ENCODE results near the gene C19orf18. TPM values are rescaled to one million over a fixed set of nuclear protein-coding genes. Genes with fewer than 3 reads are reported as not detected.

C19orf18 gene
- total and polyA plus RNA-seq, 2 donors (not counting 3 experiments of a cell fraction or from before 2014, with no cell fraction given): 0.08 to 0.64 TPM

DNA sequence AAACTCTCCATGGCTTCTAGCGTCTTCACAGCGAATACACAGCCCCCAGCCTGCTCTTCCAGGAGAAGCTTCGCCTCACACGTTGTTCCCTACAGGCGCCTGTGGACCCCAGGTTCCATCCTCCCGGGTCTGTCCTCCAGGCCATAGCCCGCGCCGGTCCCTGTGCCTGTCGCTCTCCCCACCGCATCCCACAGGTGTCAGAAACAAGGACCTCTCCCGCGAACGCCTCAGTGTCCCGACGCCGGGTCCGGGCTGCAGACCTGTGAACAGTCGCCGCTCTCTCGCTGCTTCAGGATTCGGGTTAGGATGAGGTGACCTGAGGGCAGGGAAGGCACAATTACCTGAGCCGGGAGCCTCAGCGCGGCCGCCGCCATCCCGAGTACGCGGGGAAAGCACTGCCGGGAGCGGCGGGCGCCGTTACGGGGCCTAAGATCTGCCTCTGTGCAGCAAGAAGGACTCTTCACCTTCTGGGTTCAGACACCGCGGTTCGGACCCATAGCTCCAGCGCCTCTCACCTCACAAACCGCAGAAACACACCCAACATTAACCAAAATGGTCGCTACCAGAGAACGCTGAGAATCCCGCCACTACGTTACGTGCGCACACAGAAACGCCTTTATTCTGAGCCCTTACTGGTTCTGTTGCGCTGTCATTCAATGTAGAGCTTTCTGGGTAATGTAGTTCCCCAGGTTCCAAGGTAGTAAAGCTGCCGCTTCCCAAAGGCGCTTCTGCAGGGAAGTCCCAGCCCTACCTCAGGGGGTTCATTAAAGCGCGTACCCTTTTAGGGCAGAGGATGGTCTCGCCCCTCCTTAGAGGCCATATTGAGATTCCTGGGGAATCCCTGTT is 39.3 kb downstream of the C19orf18 start, which contains the start of gene ZNF418:
ZNF418 (minus strand) TSS at position 583 of the 846 bp plus-strand sequence. CDS start 1,580 bp downstream, outside the sequence.
- CTCF ChIA-PET: interaction anchor here (1.4 to 1.9 kb wide), 2 partner anchors 18 to 67 kb away, joined by 3 to 6 read pairs; partner anchors contain the start of genes ZNF417 and ZNF606
- DNase-seq (ENCODE audit: low read depth, low spot score) (peak; percentile 76), FAIRE-seq (peak; percentile 95)
- H3K9me3 ChIP-seq (replicated peaks; ENCODE audit: control insufficient read depth, insufficient read depth, low read length): peaks cover under 1% of the 10 kb centered on the region
- H3K9ac ChIP-seq (replicated peaks; ENCODE audit: extremely low read depth, insufficient read depth, low read length): no peak within 1 kb of the TSS
- H3K36me3 ChIP-seq (ENCODE audit: control insufficient read depth in 2 of 2, extremely low read depth in 1 of 2, insufficient read depth in 2 of 2, low read length in 2 of 2): no peaks in the 10 kb centered on the region
- H3K27me3 ChIP-seq (ENCODE audit: control insufficient read depth in 2 of 2, insufficient read depth in 2 of 2, low read length in 2 of 2): no peaks in the 10 kb centered on the region
- H2AFZ ChIP-seq (ENCODE audit: low read depth, low read length): peak within 1 kb of the TSS; percentile 71
- H3K27ac ChIP-seq (ENCODE audit: insufficient read depth, low read depth, low read length): no peak within 1 kb of the TSS
- H3K9me1 ChIP-seq (replicated peaks; ENCODE audit: control insufficient read depth, extremely low read depth, insufficient read depth, low read length): no peaks in the 10 kb centered on the region
- POLR2A ChIA-PET: no interaction called here
- TF ChIP-seq, protein P1, sequence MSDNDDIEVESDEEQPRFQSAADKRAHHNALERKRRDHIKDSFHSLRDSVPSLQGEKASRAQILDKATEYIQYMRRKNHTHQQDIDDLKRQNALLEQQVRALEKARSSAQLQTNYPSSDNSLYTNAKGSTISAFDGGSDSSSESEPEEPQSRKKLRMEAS (IDR thresholded peaks at IDR 0.05; ENCODE audit: insufficient read depth, insufficient read length): no peak
- TF ChIP-seq EZH2 (IDR thresholded peaks at IDR 0.05; ENCODE audit: borderline replicate concordance, low read depth, low read length, severe bottlenecking) (no peak), MYC (IDR thresholded peaks at IDR 0.05; ENCODE audit: low read depth, low read length) (no peak), JUN (IDR thresholded peaks at IDR 0.05; ENCODE audit: borderline replicate concordance, insufficient read depth, insufficient read length, low read depth) (no peak), POLR2AphosphoS5 (IDR thresholded peaks at IDR 0.05; ENCODE audit: insufficient read depth, low read depth, low read length) (no peak), FOS (IDR thresholded peaks at IDR 0.05; ENCODE audit: borderline replicate concordance, insufficient read depth, low read length) (no peak), POLR2A (IDR thresholded peaks at IDR 0.05; ENCODE audit: low read depth, low read length) (no peak), GATA2 (IDR thresholded peaks at IDR 0.05; ENCODE audit: insufficient read depth, insufficient read length, low read depth, low read length) (no peak)
- TF ChIP-seq, protein P2, sequence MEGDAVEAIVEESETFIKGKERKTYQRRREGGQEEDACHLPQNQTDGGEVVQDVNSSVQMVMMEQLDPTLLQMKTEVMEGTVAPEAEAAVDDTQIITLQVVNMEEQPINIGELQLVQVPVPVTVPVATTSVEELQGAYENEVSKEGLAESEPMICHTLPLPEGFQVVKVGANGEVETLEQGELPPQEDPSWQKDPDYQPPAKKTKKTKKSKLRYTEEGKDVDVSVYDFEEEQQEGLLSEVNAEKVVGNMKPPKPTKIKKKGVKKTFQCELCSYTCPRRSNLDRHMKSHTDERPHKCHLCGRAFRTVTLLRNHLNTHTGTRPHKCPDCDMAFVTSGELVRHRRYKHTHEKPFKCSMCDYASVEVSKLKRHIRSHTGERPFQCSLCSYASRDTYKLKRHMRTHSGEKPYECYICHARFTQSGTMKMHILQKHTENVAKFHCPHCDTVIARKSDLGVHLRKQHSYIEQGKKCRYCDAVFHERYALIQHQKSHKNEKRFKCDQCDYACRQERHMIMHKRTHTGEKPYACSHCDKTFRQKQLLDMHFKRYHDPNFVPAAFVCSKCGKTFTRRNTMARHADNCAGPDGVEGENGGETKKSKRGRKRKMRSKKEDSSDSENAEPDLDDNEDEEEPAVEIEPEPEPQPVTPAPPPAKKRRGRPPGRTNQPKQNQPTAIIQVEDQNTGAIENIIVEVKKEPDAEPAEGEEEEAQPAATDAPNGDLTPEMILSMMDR (IDR thresholded peaks at IDR 0.05; ENCODE audit: extremely low read depth in 1 of 2, insufficient read depth in 1 of 2, low read depth in 1 of 2, low read length in 2 of 2): no peak
- dilution Hi-C loops (cut with MboI; ENCODE audit: extremely low pct_ligation_motif_present, low sequenced_read_pairs): no loop called here
- no peaks in the 10 kb centered on the region for H4K20me1 ChIP-seq (replicated peaks; ENCODE audit: control insufficient read depth, extremely low read depth, insufficient read depth, low read length)
- no peaks in the 10 kb centered on the region for H3K79me2 ChIP-seq (ENCODE audit: control insufficient read depth, insufficient read depth, low read length)
- peak within 1 kb of the TSS; percentile 51 for H3K4me2 ChIP-seq (ENCODE audit: insufficient read depth, low read length)
- peak within 1 kb of the TSS in 2 of 3 experiments; percentile 48 to 67 for H3K4me3 ChIP-seq (replicated peaks in 1 of 3; ENCODE audit: insufficient read depth in 1 of 3, low read depth in 1 of 3, low read length in 3 of 3)
- intact Hi-C loops (cut with micrococcal nuclease): no loop called here
- BruUV-seq (replicated peaks): TSS peak; percentile 53
- H3K4me1 ChIP-seq (ENCODE audit: control insufficient read depth, extremely low read depth, insufficient read depth, low read length): peaks cover 5% of the 10 kb centered on the region

Data from endothelial cell of umbilical vein (primary cell).